ENCODE results near the gene AOC1. TPM values are rescaled to one million over a fixed set of nuclear protein-coding genes. Genes with fewer than 3 reads are reported as not detected.

Gene AOC1
- total and polyA plus RNA-seq, 10 of the 15 experiments (the other 5 are each of a cell fraction or from before 2014, with no cell fraction given): 0.07 TPM; not detected in 9

- ChIA-PET RAD21 (ENCODE audit: unreplicated experiment) (interaction anchor here (0.7 kb wide), 1 partner anchor 9 kb away, joined by 3 read pairs; no protein-coding TSS in a partner anchor), SMC1A (ENCODE audit: uncharacterized antibody, unreplicated experiment) (no interaction called here), POLR2A (no interaction called here), CTCF (interaction anchor here (0.6 to 2.3 kb wide), 3 partner anchors 13 to 73 kb away, joined by 3 to 7 read pairs (median 3); no protein-coding TSS in a partner anchor)
- no peaks in the 10 kb centered on the region; a peak in 1 of 4 replicates for H3K27me3 ChIP-seq (replicated peaks in 1 of 2; ENCODE audit: control insufficient read depth in 2 of 2, insufficient read depth in 2 of 2, low read length in 1 of 2)
- H3K9ac ChIP-seq (ENCODE audit: control insufficient read depth, insufficient read depth, low read length): no peak overlapping the region
- BruUV-seq (replicated peaks): no TSS peak
- in situ Hi-C loops (cut with MboI) (no loop called here), intact Hi-C loops (cut with micrococcal nuclease; ENCODE audit: unreplicated experiment) (no loop called here)
- no peak overlapping the region for H2AFZ ChIP-seq (ENCODE audit: control insufficient read depth, low read depth, low read length)
- WGBS (ENCODE audit: insufficient coverage, insufficient replicate concordance, low lambda C conversion rate, missing lambda C conversion rate): 39% methylated on average over 12 of the region's 12 CpGs
- no peak overlapping the region for H3K4me2 ChIP-seq (ENCODE audit: control insufficient read depth, insufficient read depth)
- H3K4me1 ChIP-seq (ENCODE audit: control insufficient read depth, insufficient read depth, low read length): no peaks in the 10 kb centered on the region
- no peaks in the 10 kb centered on the region for H4K20me1 ChIP-seq (ENCODE audit: control insufficient read depth, insufficient read depth)
- no peak overlapping the region for H3K27ac ChIP-seq (ENCODE audit: control insufficient read depth, insufficient read depth)
- ATAC-seq (0 out of 3 replicates have a peak, but pooled peaks have one; percentile 31), DNase-seq (ENCODE audit: low read depth, low spot score) (no peak), FAIRE-seq (no peak)
- H3K9me3 ChIP-seq (replicated peaks; ENCODE audit: control insufficient read depth, insufficient read depth, low read length): no peaks in the 10 kb centered on the region
- no peaks in the 10 kb centered on the region for H3K79me2 ChIP-seq (ENCODE audit: control insufficient read depth, insufficient read depth, low read length)
- TF ChIP-seq ZBED1 (IDR thresholded peaks at IDR 0.05; ENCODE audit: borderline replicate concordance) (no peak), BHLHE40 (IDR thresholded peaks at IDR 0.05; ENCODE audit: borderline replicate concordance in 1 of 2, low read depth in 2 of 2, low read length in 1 of 2) (peak in 1 of 2 experiments; percentile 59; a peak in 1 of 4 replicates), SIN3A (IDR thresholded peaks at IDR 0.05; ENCODE audit: low read depth, low read length) (no peak)
- H3K36me3 ChIP-seq (ENCODE audit: control insufficient read depth in 2 of 2, insufficient read depth in 2 of 2, low read length in 1 of 2): no peaks in the 10 kb centered on the region
- no peak overlapping the region for H3K4me3 ChIP-seq
These were observed 58.7 kb downstream of the AOC1 start for GRCh38 chr7:150910996-150911422.

Other genes starting within 250 kb of the AOC1 start
Only the 7 nearest of the 16 such genes appear.
- 28.9 and 34.4 TPM in 2 replicates for gene GIMAP2, start 166.8 kb upstream of the AOC1 start, total RNA-seq (2014; rRNA removed)
- 37.0 and 37.3 TPM in 2 replicates for gene GIMAP2, start 166.8 kb upstream of the AOC1 start, total RNA-seq (2014; rRNA removed; fragmentation: Illumina TruSeq; extraction: Trizol)
- gene GIMAP2, start 166.8 kb upstream of the AOC1 start, total RNA-seq (2021): 29.8 TPM in 2 replicates
- 102 and 134 TPM in 2 replicates for gene GIMAP2, start 166.8 kb upstream of the AOC1 start, polyA plus RNA-seq (2011; rRNA removed)
- 33.8 and 49.8 TPM in 2 replicates for gene GIMAP2, start 166.8 kb upstream of the AOC1 start, polyA plus RNA-seq (2014; fragmentation: Illumina TruSeq; extraction: Trizol)
- gene GIMAP2, start 166.8 kb upstream of the AOC1 start, polyA plus RNA-seq (2014; fragmentation: Nextera tagmentation; extraction: Ambion mirVana): 10 to 100 TPM; 47.5 to 60.0 TPM
- gene GIMAP2, start 166.8 kb upstream of the AOC1 start, polyA plus RNA-seq (2014; rRNA removed): 25.3 and 29.2 TPM in 2 replicates
- gene GIMAP2, start 166.8 kb upstream of the AOC1 start, polyA plus RNA-seq (2016; fragmentation: Nextera tagmentation; extraction: Ambion mirVana): 10 to 100 TPM; 21.3 to 24.4 TPM
- 1.9 and 2.3 TPM in 2 replicates for gene GIMAP1, start 135.9 kb upstream of the AOC1 start, total RNA-seq (2014; rRNA removed)
- gene GIMAP1, start 135.9 kb upstream of the AOC1 start, total RNA-seq (2014; rRNA removed; fragmentation: Illumina TruSeq; extraction: Trizol): 1.1 and 1.4 TPM in 2 replicates
- 1.3 and 1.4 TPM in 2 replicates for gene GIMAP1, start 135.9 kb upstream of the AOC1 start, total RNA-seq (2021)
- 0.91 and 1.2 TPM in 2 replicates for gene GIMAP1, start 135.9 kb upstream of the AOC1 start, polyA plus RNA-seq (2011; rRNA removed)
- 1.3 and 1.4 TPM in 2 replicates for gene GIMAP1, start 135.9 kb upstream of the AOC1 start, polyA plus RNA-seq (2014; fragmentation: Illumina TruSeq; extraction: Trizol)
- gene GIMAP1, start 135.9 kb upstream of the AOC1 start, polyA plus RNA-seq (2014; fragmentation: Nextera tagmentation; extraction: Ambion mirVana): under 1 TPM; 0.16 to 0.20 TPM
- gene GIMAP1, start 135.9 kb upstream of the AOC1 start, polyA plus RNA-seq (2014; rRNA removed): 1.5 and 1.8 TPM in 2 replicates
- gene GIMAP1, start 135.9 kb upstream of the AOC1 start, polyA plus RNA-seq (2016; fragmentation: Nextera tagmentation; extraction: Ambion mirVana): 1 to 10 TPM in 1 of 2 experiments, under 1 TPM in 1; 0.58 to 1.0 TPM
- gene GIMAP5, start 115.1 kb upstream of the AOC1 start, total RNA-seq (2014; rRNA removed): 7.9 and 12.2 TPM in 2 replicates
- 7.7 and 8.6 TPM in 2 replicates for gene GIMAP5, start 115.1 kb upstream of the AOC1 start, total RNA-seq (2014; rRNA removed; fragmentation: Illumina TruSeq; extraction: Trizol)
- gene GIMAP5, start 115.1 kb upstream of the AOC1 start, total RNA-seq (2021): 4.5 and 5.6 TPM in 2 replicates
- gene GIMAP5, start 115.1 kb upstream of the AOC1 start, polyA plus RNA-seq (2011; rRNA removed): 8.9 and 9.4 TPM in 2 replicates
- 8.4 and 9.1 TPM in 2 replicates for gene GIMAP5, start 115.1 kb upstream of the AOC1 start, polyA plus RNA-seq (2014; fragmentation: Illumina TruSeq; extraction: Trizol)
- gene GIMAP5, start 115.1 kb upstream of the AOC1 start, polyA plus RNA-seq (2014; fragmentation: Nextera tagmentation; extraction: Ambion mirVana): 1 to 10 TPM; 4.2 to 4.4 TPM
- gene GIMAP5, start 115.1 kb upstream of the AOC1 start, polyA plus RNA-seq (2014; rRNA removed): 8.5 and 9.5 TPM in 2 replicates
- 1 to 10 TPM; 3.7 to 3.8 TPM for gene GIMAP5, start 115.1 kb upstream of the AOC1 start, polyA plus RNA-seq (2016; fragmentation: Nextera tagmentation; extraction: Ambion mirVana)
- 0.16 and 0.17 TPM in 2 replicates for gene TMEM176B, start 52.2 kb upstream of the AOC1 start, total RNA-seq (2014; rRNA removed)
- not detected in 2 replicates for gene TMEM176B, start 52.2 kb upstream of the AOC1 start, total RNA-seq (2014; rRNA removed; fragmentation: Illumina TruSeq; extraction: Trizol)
- 0.21 and 0.36 TPM in 2 replicates for gene TMEM176B, start 52.2 kb upstream of the AOC1 start, total RNA-seq (2021)
- gene TMEM176B, start 52.2 kb upstream of the AOC1 start, polyA plus RNA-seq (2011; rRNA removed): 0.05 TPM in 1 of 2 replicates, not detected in the other
- gene TMEM176B, start 52.2 kb upstream of the AOC1 start, polyA plus RNA-seq (2014; fragmentation: Illumina TruSeq; extraction: Trizol): not detected in 2 replicates
- under 1 TPM; 0.18 to 0.40 TPM for gene TMEM176B, start 52.2 kb upstream of the AOC1 start, polyA plus RNA-seq (2014; fragmentation: Nextera tagmentation; extraction: Ambion mirVana)
- gene TMEM176B, start 52.2 kb upstream of the AOC1 start, polyA plus RNA-seq (2014; rRNA removed): 0.09 TPM in 1 of 2 replicates, not detected in the other
- gene TMEM176B, start 52.2 kb upstream of the AOC1 start, polyA plus RNA-seq (2016; fragmentation: Nextera tagmentation; extraction: Ambion mirVana): under 1 TPM in 1 of 2 experiments, not detected in 1; 0.21 TPM
- not detected in 2 replicates for gene TMEM176A, start 51.7 kb upstream of the AOC1 start, total RNA-seq (2014; rRNA removed)
- gene TMEM176A, start 51.7 kb upstream of the AOC1 start, total RNA-seq (2014; rRNA removed; fragmentation: Illumina TruSeq; extraction: Trizol): not detected in 2 replicates
- not detected in 2 replicates for gene TMEM176A, start 51.7 kb upstream of the AOC1 start, total RNA-seq (2021)
- gene TMEM176A, start 51.7 kb upstream of the AOC1 start, polyA plus RNA-seq (2011; rRNA removed): not detected in 2 replicates
- 0.19 TPM in 1 of 2 replicates, not detected in the other for gene TMEM176A, start 51.7 kb upstream of the AOC1 start, polyA plus RNA-seq (2014; fragmentation: Illumina TruSeq; extraction: Trizol)
- gene TMEM176A, start 51.7 kb upstream of the AOC1 start, polyA plus RNA-seq (2014; fragmentation: Nextera tagmentation; extraction: Ambion mirVana): not detected
- gene TMEM176A, start 51.7 kb upstream of the AOC1 start, polyA plus RNA-seq (2014; rRNA removed): not detected in 2 replicates
- not detected for gene TMEM176A, start 51.7 kb upstream of the AOC1 start, polyA plus RNA-seq (2016; fragmentation: Nextera tagmentation; extraction: Ambion mirVana)
- not detected in 2 replicates for gene KCNH2, start 125.8 kb downstream of the AOC1 start, total RNA-seq (2014; rRNA removed)
- gene KCNH2, start 125.8 kb downstream of the AOC1 start, total RNA-seq (2014; rRNA removed; fragmentation: Illumina TruSeq; extraction: Trizol): not detected in 2 replicates
- gene KCNH2, start 125.8 kb downstream of the AOC1 start, total RNA-seq (2021): 0.18 and 0.19 TPM in 2 replicates
- gene KCNH2, start 125.8 kb downstream of the AOC1 start, polyA plus RNA-seq (2011; rRNA removed): 0.10 and 0.24 TPM in 2 replicates
- gene KCNH2, start 125.8 kb downstream of the AOC1 start, polyA plus RNA-seq (2014; fragmentation: Illumina TruSeq; extraction: Trizol): not detected in 2 replicates
- under 1 TPM in 1 of 2 experiments, not detected in 1; 0.04 TPM for gene KCNH2, start 125.8 kb downstream of the AOC1 start, polyA plus RNA-seq (2014; fragmentation: Nextera tagmentation; extraction: Ambion mirVana)
- 0.03 and 0.15 TPM in 2 replicates for gene KCNH2, start 125.8 kb downstream of the AOC1 start, polyA plus RNA-seq (2014; rRNA removed)
- gene KCNH2, start 125.8 kb downstream of the AOC1 start, polyA plus RNA-seq (2016; fragmentation: Nextera tagmentation; extraction: Ambion mirVana): not detected
- gene NOS3, start 138.5 kb downstream of the AOC1 start, total RNA-seq (2014; rRNA removed): 0.06 and 0.16 TPM in 2 replicates
- gene NOS3, start 138.5 kb downstream of the AOC1 start, total RNA-seq (2014; rRNA removed; fragmentation: Illumina TruSeq; extraction: Trizol): 0.05 and 0.09 TPM in 2 replicates
- 0.32 and 0.92 TPM in 2 replicates for gene NOS3, start 138.5 kb downstream of the AOC1 start, total RNA-seq (2021)
- gene NOS3, start 138.5 kb downstream of the AOC1 start, polyA plus RNA-seq (2011; rRNA removed): 0.30 and 0.42 TPM in 2 replicates
- gene NOS3, start 138.5 kb downstream of the AOC1 start, polyA plus RNA-seq (2014; fragmentation: Illumina TruSeq; extraction: Trizol): 0.06 TPM in 1 of 2 replicates, not detected in the other
- not detected for gene NOS3, start 138.5 kb downstream of the AOC1 start, polyA plus RNA-seq (2014; fragmentation: Nextera tagmentation; extraction: Ambion mirVana)
- 0.33 and 0.56 TPM in 2 replicates for gene NOS3, start 138.5 kb downstream of the AOC1 start, polyA plus RNA-seq (2014; rRNA removed)
- under 1 TPM in 1 of 2 experiments, not detected in 1; 0.70 TPM for gene NOS3, start 138.5 kb downstream of the AOC1 start, polyA plus RNA-seq (2016; fragmentation: Nextera tagmentation; extraction: Ambion mirVana)

Data from GM12878 (cell line).